ENCODE measurements around the gene FXYD5.

GRCh38 chr19:35176181-35176570 is 21.6 kb downstream of the FXYD5 start:
- TF ChIP-seq CTCF (IDR thresholded peaks at IDR 0.05) (no peak), POLR2A (IDR thresholded peaks at IDR 0.05) (no peak)

Data from right lobe of liver (tissue), 4 donors.